IMR-90 (cell line): Measurements from ENCODE around the gene IGF2R. TPM values are rescaled to one million over a fixed set of nuclear protein-coding genes. Genes with fewer than 3 reads are reported as not detected.

ENCODE experiments used
- ATAC-seq: fragments of 200-7000 bp; cut with Tn5 transposase; 2 replicates; pipeline ENCODE4 v1.9.1; 2020; ENCODE audit warnings: low read depth, mild to moderate bottlenecking, moderate library complexity
- BruUV-seq: library from RNA; stranded (reverse); fragments of 400-500 nt; replicated peaks from 2 replicates; lab custom pipeline; 2021; lab: Mats Ljungman, UMichigan
- CTCF ChIA-PET: fragments of 300-600 bp; formaldehyde crosslinking; extraction: SDS; loops from one replicate; lab custom pipeline; 2021; ENCODE audit warnings: antibody characterized with exemption; lab: Yijun Ruan, JAX
- POLR2A ChIA-PET: fragments of 300-600 bp; sonication (Branson Sonifier 250); formaldehyde crosslinking; loops from one replicate; lab custom pipeline; 2022; ENCODE audit warnings: antibody characterized with exemption; ENCODE audit not compliant: unreplicated experiment; lab: Charles Lee
- DNase-seq: peaks from one replicate; pipeline ENCODE4 v3.0.0; 2013
- H2AFZ ChIP-seq: replicated peaks from 2 replicates; pipeline ENCODE3; 2013; ENCODE audit warnings: low read length, mild to moderate bottlenecking; ENCODE audit not compliant: poor library complexity
- H2AK5ac ChIP-seq: 2 replicates; pipeline ENCODE4 v1.6.1; 2013; ENCODE audit warnings: low read depth, low read length, inconsistent platforms
- H2AK9ac ChIP-seq: replicated peaks from 2 replicates; pipeline ENCODE3; 2013; ENCODE audit warnings: mild to moderate bottlenecking, low read depth, low read length, moderate library complexity; ENCODE audit not compliant: poor library complexity
- H2BK120ac ChIP-seq: 2 replicates; pipeline ENCODE4 v1.6.1; 2013; ENCODE audit warnings: low read depth, low read length, inconsistent platforms
- H2BK15ac ChIP-seq: 3 replicates; pipeline ENCODE4 v1.6.1; 2013; ENCODE audit warnings: low read depth, low read length, inconsistent platforms
- H2BK20ac ChIP-seq: 2 replicates; pipeline ENCODE4 v1.6.1; 2013; ENCODE audit warnings: low read depth, mild to moderate bottlenecking, inconsistent platforms, low read length, moderate library complexity
- H2BK5ac ChIP-seq: 2 replicates; pipeline ENCODE4 v1.6.1; 2013; ENCODE audit warnings: mild to moderate bottlenecking, low read depth, low read length, inconsistent platforms; ENCODE audit not compliant: poor library complexity, severe bottlenecking
- H3K14ac ChIP-seq: replicated peaks from 2 replicates; pipeline ENCODE4 v1.6.1; 2013; ENCODE audit warnings: low read depth, low read length, inconsistent platforms
- H3K18ac ChIP-seq: 2 replicates; pipeline ENCODE4 v1.6.1; 2013; ENCODE audit warnings: low read depth, low read length, control low read depth
- H3K23ac ChIP-seq: 2 replicates; pipeline ENCODE4 v1.6.1; 2013; ENCODE audit warnings: low read depth, low read length, inconsistent platforms
- H3K27ac ChIP-seq: 2 replicates; pipeline ENCODE4 v1.5.1; 2013; ENCODE audit warnings: mild to moderate bottlenecking, control low read depth, low read length; ENCODE audit not compliant: insufficient read depth
- H3K27me3 ChIP-seq: 2 replicates; pipeline ENCODE4 v1.6.1; 2013; ENCODE audit warnings: low read length; ENCODE audit not compliant: control insufficient read depth, insufficient read depth
- H3K36me3 ChIP-seq: 2 replicates; pipeline ENCODE4 v1.6.1; 2013; ENCODE audit warnings: low read length, mixed read lengths; ENCODE audit not compliant: control insufficient read depth, insufficient read depth
- H3K4ac ChIP-seq: 2 replicates; pipeline ENCODE4 v1.6.1; 2013; ENCODE audit warnings: low read depth, low read length, inconsistent platforms
- H3K4me1 ChIP-seq: 2 replicates; pipeline ENCODE4 v1.6.1; 2013; ENCODE audit warnings: low read length, mixed read lengths; ENCODE audit not compliant: control insufficient read depth, insufficient read depth
- H3K4me2 ChIP-seq: 2 replicates; pipeline ENCODE4 v1.6.1; 2013; ENCODE audit warnings: low read depth, mild to moderate bottlenecking, control low read depth, low read length, moderate library complexity
- H3K4me3 ChIP-seq: 2 replicates; pipeline ENCODE4 v1.5.1; 2013; ENCODE audit warnings: low read depth, mild to moderate bottlenecking, control low read depth, low read length, moderate library complexity; ENCODE audit not compliant: insufficient read depth
- H3K56ac ChIP-seq: 2 replicates; pipeline ENCODE4 v1.6.1; 2013; ENCODE audit warnings: low read length, inconsistent platforms; ENCODE audit not compliant: insufficient read depth; ENCODE audit errors: extremely low read depth
- H3K79me1 ChIP-seq, 2 experiments: 2 replicates each; pipeline ENCODE4 v1.6.1; 2013; ENCODE audit warnings: low read length in 2 of 2, inconsistent platforms in 1 of 2, low read depth in 1 of 2
- H3K9ac ChIP-seq: 2 replicates; pipeline ENCODE4 v1.6.1; 2013; ENCODE audit warnings: low read depth, low read length, control low read depth
- H3K9me1 ChIP-seq: 2 replicates; pipeline ENCODE4 v1.6.1; 2013; ENCODE audit warnings: low read length, inconsistent platforms; ENCODE audit not compliant: insufficient read depth
- H3K9me3 ChIP-seq: 2 replicates; pipeline ENCODE4 v1.6.1; 2013; ENCODE audit warnings: low read length; ENCODE audit not compliant: control insufficient read depth, insufficient read depth
- H4K20me1 ChIP-seq: 2 replicates; pipeline ENCODE4 v1.6.1; 2013; ENCODE audit warnings: low read length, inconsistent platforms; ENCODE audit not compliant: insufficient read depth
- H4K5ac ChIP-seq: 2 replicates; pipeline ENCODE4 v1.6.1; 2013; ENCODE audit warnings: mild to moderate bottlenecking, low read depth, low read length, control low read depth
- H4K8ac ChIP-seq, 2 experiments: 2 replicates each; pipeline ENCODE4 v1.6.1; 2013; ENCODE audit warnings: low read depth in 2 of 2, low read length in 2 of 2, control low read depth in 1 of 2, inconsistent platforms in 1 of 2
- H4K91ac ChIP-seq: 2 replicates; pipeline ENCODE4 v1.6.1; 2013; ENCODE audit warnings: low read depth, low read length, inconsistent platforms; ENCODE audit not compliant: insufficient read depth
- CTCF ChIP-seq: conservative IDR thresholded peaks from 2 replicates; pipeline ENCODE4 v1.5.1; 2012; ENCODE audit warnings: mild to moderate bottlenecking, low read depth, low read length, improper control_type of control experiment
- FOS ChIP-seq: fragments of 150-350 bp; IDR thresholded peaks from 2 replicates; pipeline ENCODE4 v1.6.1; 2016; ENCODE audit warnings: low read depth, low read length
- MAFK ChIP-seq: IDR thresholded peaks from 2 replicates; pipeline ENCODE4 v1.6.1; 2012; ENCODE audit warnings: low read depth, low read length, improper control_type of control experiment
- WGBS, 2 experiments: methylation state at CpG; one replicate each; pipeline versions ENCODE4 v1.1.5 to v1.1.7; 2013; ENCODE audit warnings: missing lambda C conversion rate in 2 of 2; ENCODE audit not compliant: insufficient read length in 1 of 2; ENCODE audit errors: extremely low coverage in 2 of 2; 5-methylcytosine and 5-hydroxymethylcytosine counted together
- dilution Hi-C: fragments of 300-500 bp; cut with HindIII; formaldehyde crosslinking; loops from one replicate; pipeline ENCODE4 v1.14.3; 2018; ENCODE audit warnings: low sequenced_read_pairs; ENCODE audit not compliant: unreplicated experiment
- in situ Hi-C: fragments of 300-500 bp; cut with MboI; formaldehyde crosslinking; loops from 3 replicates; pipeline ENCODE4 v1.14.3; 2019; ENCODE audit warnings: low sequenced_read_pairs, inconsistent platforms, mixed read lengths
- intact Hi-C: fragments of 100-400 bp; cut with micrococcal nuclease; formaldehyde crosslinking; loops from 2 replicates; pipeline ENCODE4 v1.10.0; 2022
- polyA plus RNA-seq, 3 experiments: library from polyadenylated mRNA; depleted of rRNA; stranded (reverse); fragments of >200 nt; gene quantifications; 2 replicates each; pipeline ENCODE4 v1.2.3, GENCODE V29; 2012; ENCODE audit warnings: low replicate concordance in 1 of 3
- total RNA-seq: library from RNA; depleted of rRNA; stranded (reverse); fragments of >200 nt; gene quantifications from 2 replicates; pipeline ENCODE4 v1.2.3, GENCODE V29; 2012

The IGF2R gene
- total and polyA plus RNA-seq, 2 of the 4 experiments (the other 2 are of a cell fraction): 33.2 to 41.4 TPM

- Histone ChIP-seq H2BK120ac (no peak overlapping the region), H3K36me3 (no peaks in the 10 kb centered on the region), H4K8ac (no peak overlapping the region), H4K5ac (no peak overlapping the region), H3K14ac (no peak overlapping the region), H3K23ac (no peak overlapping the region), H2BK20ac (no peak overlapping the region), H3K4me3 (no peak overlapping the region), H2BK5ac (no peak overlapping the region), H2AK5ac (no peak overlapping the region), H3K18ac (no peak overlapping the region), H2AFZ (no peak overlapping the region), H3K4ac (no peak overlapping the region), H3K9ac (no peak overlapping the region), H2AK9ac (no peak overlapping the region), H3K79me1 (no peaks in the 10 kb centered on the region), H4K91ac (no peak overlapping the region), H3K9me3 (no peaks in the 10 kb centered on the region), H3K27ac (no peak overlapping the region), H3K4me2 (no peak overlapping the region), H3K56ac (no peak overlapping the region), H3K27me3 (peaks cover 9% of the 10 kb centered on the region), H2BK15ac (no peak overlapping the region), H3K4me1 (no peaks in the 10 kb centered on the region), H3K9me1 (no peaks in the 10 kb centered on the region), H4K20me1 (no peaks in the 10 kb centered on the region)
- CTCF ChIA-PET: no interaction called here
- intact Hi-C loops: no loop called here
- WGBS, 2 experiments: 54% methylated on average over 3 of the region's 5 CpGs; no CpG with 5 or more reads in 1 of the 2 experiments
- POLR2A ChIA-PET: no interaction called here
- no TSS peak for BruUV-seq
- ATAC-seq: no peak
- dilution Hi-C loops: no loop called here
- no peak for TF ChIP-seq CTCF
- 0 out of 2 replicates have a peak, but pooled peaks have one; percentile 2 for TF ChIP-seq MAFK
- no peak for TF ChIP-seq FOS
- in situ Hi-C loops: no loop called here
- DNase-seq: no peak
Observed at GRCh38 chr6:159926542-159927203, 42.2 kb upstream of the IGF2R start.
